Endothelial cell of umbilical vein (primary cell): Measurements from ENCODE around the gene LONRF2. TPM values are rescaled to one million over a fixed set of nuclear protein-coding genes. Genes with fewer than 3 reads are reported as not detected.

ENCODE experiments used
- BruUV-seq: library from RNA; stranded (reverse); fragments of 400-500 nt; replicated peaks from 2 replicates; lab custom pipeline; 2021; lab: Mats Ljungman, UMichigan
- CTCF ChIA-PET: fragments of 300-600, 350-600 bp; sonication (Branson Sonifier 250); formaldehyde crosslinking; loops from one replicate; lab custom pipeline; 2021; ENCODE audit warnings: antibody characterized with exemption, inconsistent platforms; lab: Charles Lee
- POLR2A ChIA-PET: fragments of 300-600, 350-600 bp; sonication (Branson Sonifier 250); formaldehyde crosslinking; loops from one replicate; lab custom pipeline; 2021; ENCODE audit warnings: antibody characterized with exemption, inconsistent platforms; lab: Charles Lee
- DNase-seq: peaks from one replicate; pipeline ENCODE4 v3.0.0-alpha.2; 2011; ENCODE audit warnings: low read depth, low spot score
- FAIRE-seq: peaks from 2 replicates; lab custom pipeline; 2011; peaks lifted over from hg19 to GRCh38; lab: Jason Lieb, UNC
- H2AFZ ChIP-seq: 2 replicates; pipeline ENCODE4 v1.6.0; 2012; ENCODE audit warnings: low read depth, low read length, control low read depth, inconsistent platforms
- H3K27ac ChIP-seq: 2 replicates; pipeline ENCODE4 v1.5.1; 2011; ENCODE audit warnings: low read depth, mild to moderate bottlenecking, control low read depth, low read length, moderate library complexity; ENCODE audit not compliant: insufficient read depth
- H3K27me3 ChIP-seq, 2 experiments: 2 replicates each; pipeline versions ENCODE4 v1.6.0 to v1.6.1; 2011; ENCODE audit warnings: low read length in 2 of 2, mixed read lengths in 1 of 2; ENCODE audit not compliant: control insufficient read depth in 2 of 2, insufficient read depth in 2 of 2
- H3K36me3 ChIP-seq, 2 experiments: 2 replicates in 1 of 2; 3 replicates in 1 of 2; pipeline ENCODE4 v1.5.1; 2011; ENCODE audit warnings: low read length in 2 of 2, mild to moderate bottlenecking in 1 of 2, moderate library complexity in 1 of 2; ENCODE audit not compliant: control insufficient read depth in 2 of 2, insufficient read depth in 2 of 2; ENCODE audit errors: extremely low read depth in 1 of 2
- H3K4me1 ChIP-seq: 3 replicates; pipeline ENCODE4 v1.5.1; 2011; ENCODE audit warnings: mild to moderate bottlenecking, low read length; ENCODE audit not compliant: control insufficient read depth, insufficient read depth; ENCODE audit errors: extremely low read depth
- H3K4me2 ChIP-seq: 2 replicates; pipeline ENCODE4 v1.6.1; 2011; ENCODE audit warnings: low read length, control low read depth, mixed read lengths; ENCODE audit not compliant: insufficient read depth
- H3K4me3 ChIP-seq, 3 experiments: fragments of 200-600 bp in 1 of 3; sonication (generic), shearing (Covaris generic) in 1 of 3; replicated peaks in 1 of 3; 2 replicates each; pipeline ENCODE4 v1.5.1; 2011 to 2016; ENCODE audit warnings: control low read depth in 3 of 3, low read length in 3 of 3, mild to moderate bottlenecking in 2 of 3, inconsistent platforms in 1 of 3, low read depth in 1 of 3, moderate library complexity in 1 of 3; ENCODE audit not compliant: insufficient read depth in 1 of 3
- H3K79me2 ChIP-seq: 2 replicates; pipeline ENCODE4 v1.6.0; 2012; ENCODE audit warnings: low read length, inconsistent platforms; ENCODE audit not compliant: control insufficient read depth, insufficient read depth
- H3K9ac ChIP-seq: replicated peaks from 2 replicates; pipeline ENCODE3; 2011; ENCODE audit warnings: low read length, control low read depth; ENCODE audit not compliant: insufficient read depth; ENCODE audit errors: extremely low read depth
- H3K9me1 ChIP-seq: replicated peaks from 3 replicates; pipeline ENCODE4 v1.6.0; 2011; ENCODE audit warnings: mild to moderate bottlenecking, low read length; ENCODE audit not compliant: control insufficient read depth, insufficient read depth; ENCODE audit errors: extremely low read depth
- H3K9me3 ChIP-seq: replicated peaks from 2 replicates; pipeline ENCODE4 v1.5.1; 2012; ENCODE audit warnings: low read length, inconsistent platforms; ENCODE audit not compliant: control insufficient read depth, insufficient read depth
- H4K20me1 ChIP-seq: replicated peaks from 2 replicates; pipeline ENCODE3; 2011; ENCODE audit warnings: mild to moderate bottlenecking, low read length; ENCODE audit not compliant: control insufficient read depth, insufficient read depth; ENCODE audit errors: extremely low read depth
- EZH2 ChIP-seq: IDR thresholded peaks from 2 replicates; pipeline ENCODE4 v1.6.1; 2012; ENCODE audit warnings: borderline replicate concordance, low read depth, mild to moderate bottlenecking, moderate library complexity, low read length, inconsistent platforms; ENCODE audit not compliant: severe bottlenecking
- FOS ChIP-seq: IDR thresholded peaks from 2 replicates; pipeline ENCODE4 v1.6.1; 2011; ENCODE audit warnings: mild to moderate bottlenecking, low read length, moderate library complexity, borderline replicate concordance; ENCODE audit not compliant: insufficient read depth
- GATA2 ChIP-seq: IDR thresholded peaks from 2 replicates; pipeline ENCODE4 v1.7.0; 2011; ENCODE audit warnings: low read depth, mild to moderate bottlenecking, moderate library complexity, mixed read lengths, low read length; ENCODE audit not compliant: insufficient read length, insufficient read depth
- JUN ChIP-seq: IDR thresholded peaks from 2 replicates; pipeline ENCODE4 v1.6.1; 2011; ENCODE audit warnings: borderline replicate concordance, low read depth; ENCODE audit not compliant: insufficient read length, insufficient read depth
- MYC ChIP-seq: IDR thresholded peaks from one replicate; pipeline ENCODE4 v1.6.1; 2011; ENCODE audit warnings: mild to moderate bottlenecking, low read depth, low read length
- POLR2A ChIP-seq: IDR thresholded peaks from 2 replicates; pipeline ENCODE4 v1.6.1; 2012; ENCODE audit warnings: low read depth, mild to moderate bottlenecking, control low read depth, low read length
- POLR2AphosphoS5 ChIP-seq: IDR thresholded peaks from 2 replicates; pipeline ENCODE4 v1.6.1; 2012; ENCODE audit warnings: low read depth, mild to moderate bottlenecking, control low read depth, low read length, moderate library complexity; ENCODE audit not compliant: insufficient read depth
- dilution Hi-C: fragments of 300-500 bp; cut with MboI; formaldehyde crosslinking; loops from one replicate; pipeline ENCODE4 v1.15.0; 2019; ENCODE audit warnings: low sequenced_read_pairs; ENCODE audit not compliant: extremely low pct_ligation_motif_present
- intact Hi-C: fragments of 100-400 bp; cut with micrococcal nuclease; formaldehyde crosslinking; loops from one replicate; pipeline ENCODE4 v1.10.0; 2022
- polyA plus RNA-seq, 4 experiments: library from polyadenylated mRNA; depleted of rRNA in 3 of 4; stranded (reverse) in 3 of 4; unstranded in 1 of 4; fragments of >200 nt; gene quantifications; 2 replicates each; pipeline versions ENCODE4 v1.2.1 to v1.2.3, GENCODE V29; 2011 to 2012; ENCODE audit warnings: missing spikeins in 1 of 4
- total RNA-seq: library from RNA; stranded (reverse); gene quantifications from 2 replicates; pipeline ENCODE4 v1.2.3, GENCODE V29; 2021
- TF ChIP-seq, protein P1 (sequence below): IDR thresholded peaks from 2 replicates; pipeline ENCODE4 v1.6.1; 2011; ENCODE audit not compliant: insufficient read depth, insufficient read length
- TF ChIP-seq, protein P2 (sequence below), 2 donors: IDR thresholded peaks; 1 replicate in 1 of 2; 2 replicates in 1 of 2; pipeline ENCODE4 v1.5.1; 2011; ENCODE audit warnings: low read length in 2 of 2, mild to moderate bottlenecking in 2 of 2, moderate library complexity in 2 of 2, control low read depth in 1 of 2, inconsistent platforms in 1 of 2, low read depth in 1 of 2; ENCODE audit not compliant: insufficient read depth in 1 of 2; ENCODE audit errors: extremely low read depth in 1 of 2

LONRF2 gene
- total and polyA plus RNA-seq, 2 donors (not counting 3 experiments of a cell fraction or from before 2014, with no cell fraction given), result 0.03 TPM; not detected in 1

DNA sequence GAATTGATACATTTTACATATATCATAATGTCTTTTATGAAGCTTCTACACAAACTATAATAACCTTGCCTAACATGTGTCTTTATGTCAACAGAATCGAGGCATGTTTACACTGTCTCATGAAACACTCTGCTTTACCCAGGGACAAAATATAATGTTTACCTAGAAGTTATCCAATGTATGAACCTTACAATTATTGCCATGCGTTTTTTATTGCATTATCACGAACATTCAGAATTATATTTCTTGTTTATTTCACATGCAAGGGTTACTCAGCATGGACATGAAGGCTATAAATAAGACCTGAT is 19.8 kb downstream of the LONRF2 start:
- ChIA-PET CTCF (interaction anchor here (0.7 to 1.4 kb wide), 3 partner anchors 10 to 40 kb away, joined by 3 to 4 read pairs (median 4); no protein-coding TSS in a partner anchor), POLR2A (no interaction called here)
- dilution Hi-C loops (no loop called here), intact Hi-C loops (no loop called here)
- BruUV-seq, result no TSS peak
- no peak for TF ChIP-seq EZH2
- no peak for TF ChIP-seq JUN
- no peak for TF ChIP-seq GATA2
- no peak for TF ChIP-seq FOS
- no peak for TF ChIP-seq POLR2AphosphoS5
- TF ChIP-seq POLR2A, result no peak
- TF ChIP-seq, protein P1, sequence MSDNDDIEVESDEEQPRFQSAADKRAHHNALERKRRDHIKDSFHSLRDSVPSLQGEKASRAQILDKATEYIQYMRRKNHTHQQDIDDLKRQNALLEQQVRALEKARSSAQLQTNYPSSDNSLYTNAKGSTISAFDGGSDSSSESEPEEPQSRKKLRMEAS, result no peak
- no peak for TF ChIP-seq MYC
- TF ChIP-seq, protein P2, sequence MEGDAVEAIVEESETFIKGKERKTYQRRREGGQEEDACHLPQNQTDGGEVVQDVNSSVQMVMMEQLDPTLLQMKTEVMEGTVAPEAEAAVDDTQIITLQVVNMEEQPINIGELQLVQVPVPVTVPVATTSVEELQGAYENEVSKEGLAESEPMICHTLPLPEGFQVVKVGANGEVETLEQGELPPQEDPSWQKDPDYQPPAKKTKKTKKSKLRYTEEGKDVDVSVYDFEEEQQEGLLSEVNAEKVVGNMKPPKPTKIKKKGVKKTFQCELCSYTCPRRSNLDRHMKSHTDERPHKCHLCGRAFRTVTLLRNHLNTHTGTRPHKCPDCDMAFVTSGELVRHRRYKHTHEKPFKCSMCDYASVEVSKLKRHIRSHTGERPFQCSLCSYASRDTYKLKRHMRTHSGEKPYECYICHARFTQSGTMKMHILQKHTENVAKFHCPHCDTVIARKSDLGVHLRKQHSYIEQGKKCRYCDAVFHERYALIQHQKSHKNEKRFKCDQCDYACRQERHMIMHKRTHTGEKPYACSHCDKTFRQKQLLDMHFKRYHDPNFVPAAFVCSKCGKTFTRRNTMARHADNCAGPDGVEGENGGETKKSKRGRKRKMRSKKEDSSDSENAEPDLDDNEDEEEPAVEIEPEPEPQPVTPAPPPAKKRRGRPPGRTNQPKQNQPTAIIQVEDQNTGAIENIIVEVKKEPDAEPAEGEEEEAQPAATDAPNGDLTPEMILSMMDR (IDR thresholded peaks at IDR 0.05; ENCODE audit: extremely low read depth in 1 of 2, insufficient read depth in 1 of 2, low read depth in 1 of 2, low read length in 2 of 2), result no peak
- Histone ChIP-seq H3K9me1 (no peaks in the 10 kb centered on the region), H4K20me1 (no peaks in the 10 kb centered on the region), H3K4me2 (no peak overlapping the region), H3K27ac (no peak overlapping the region), H3K4me1 (no peaks in the 10 kb centered on the region), H3K36me3 (no peaks in the 10 kb centered on the region), H2AFZ (no peak overlapping the region), H3K27me3 (peaks cover 3 to 13% of the 10 kb centered on the region in 2 experiments), H3K79me2 (no peaks in the 10 kb centered on the region), H3K4me3 (no peak overlapping the region), H3K9ac (no peak overlapping the region), H3K9me3 (no peaks in the 10 kb centered on the region)
- FAIRE-seq, result no peak
- DNase-seq, result no peak
